HCT116 (cell line): ENCODE data around the gene ABCF3.

Source experiments
- ATF3 ChIP-seq: IDR thresholded peaks from 2 replicates; pipeline ENCODE4 v1.6.1; 2012
- CTCF ChIP-seq, 3 experiments: fragments of 200-600 bp in 1 of 3; sonication (generic) in 1 of 3; IDR thresholded peaks in 2 of 3; conservative IDR thresholded peaks in 1 of 3; 2 replicates each; pipeline ENCODE4 v1.5.1; 2012 to 2017; ENCODE audit warnings: low read depth in 2 of 3, low read length in 2 of 3, antibody characterized with exemption in 1 of 3, borderline replicate concordance in 1 of 3, control low read depth in 1 of 3, mild to moderate bottlenecking in 1 of 3, mixed read lengths in 1 of 3, mixed run types in 1 of 3, moderate library complexity in 1 of 3; ENCODE audit not compliant: insufficient read depth in 1 of 3
- EGR1 ChIP-seq: IDR thresholded peaks from 2 replicates; pipeline ENCODE4 v1.6.1; 2012; ENCODE audit warnings: low read depth
- EZH2 ChIP-seq: fragments of 200-600 bp; sonication (generic); IDR thresholded peaks from 2 replicates; pipeline ENCODE4 v1.6.1; 2017; ENCODE audit warnings: antibody characterized with exemption, mixed run types
- POLR2A ChIP-seq: IDR thresholded peaks from 2 replicates; pipeline ENCODE4 v1.7.0; 2011; ENCODE audit warnings: borderline replicate concordance; ENCODE audit not compliant: insufficient read depth, insufficient read length; ENCODE audit errors: extremely low read depth

GRCh38 chr3:184193991-184194539 is 8.1 kb downstream of the ABCF3 start:
- TF ChIP-seq CTCF (IDR thresholded peaks at IDR 0.05 in 2 of 3, conservative IDR thresholded peaks at IDR 0.05 in 1 of 3; ENCODE audit: borderline replicate concordance in 1 of 3, insufficient read depth in 1 of 3, low read depth in 2 of 3, low read length in 2 of 3) (no peak), POLR2A (no peak), EZH2 (no peak), EGR1 (no peak), ATF3 (no peak)
